ENCODE measurements around the gene LILRA2. TPM values are rescaled to one million over a fixed set of nuclear protein-coding genes. Genes with fewer than 3 reads are reported as not detected.

Gene LILRA2
- total and polyA plus RNA-seq, 2 of the 13 experiments (the other 11 are each of a cell fraction or from before 2014, with no cell fraction given) = 0.53 TPM; not detected in 1

GRCh38 chr19:54586397-54586796 lies 12.8 kb downstream of the LILRA2 start:
- CTCF ChIA-PET (ENCODE audit: low intra/inter-chr PET ratio, low total read pairs) = no interaction called here
- WGBS (ENCODE audit: low lambda C conversion rate) = 3% methylated on average over 5 of the region's 5 CpGs
- DNase-seq (ENCODE audit: low spot score) (no peak), ATAC-seq (no peak), FAIRE-seq (no peak)
- H2AFZ ChIP-seq (ENCODE audit: low read length) = no peak overlapping the region
- H3K4me3 ChIP-seq (replicated peaks in 1 of 3; ENCODE audit: insufficient read depth in 1 of 3, low read depth in 2 of 3, low read length in 3 of 3) = no peak overlapping the region
- H3K4me1 ChIP-seq (ENCODE audit: insufficient read depth, low read length) = no peaks in the 10 kb centered on the region
- no peak overlapping the region for H3K9ac ChIP-seq (ENCODE audit: insufficient read depth, low read depth, low read length)
- peaks cover 2 to 9% of the 10 kb centered on the region in 2 experiments; a peak in 3 of 5 replicates for H3K27me3 ChIP-seq (ENCODE audit: control insufficient read depth in 1 of 2, insufficient read depth in 2 of 2, low read length in 2 of 2)
- H3K27ac ChIP-seq (ENCODE audit: extremely low read length, insufficient read depth, low read length) = no peak overlapping the region
- TF ChIP-seq ZNF235 (CRISPR knock-in tag; IDR thresholded peaks at IDR 0.05; ENCODE audit: borderline replicate concordance) (no peak), ZNF337 (CRISPR knock-in tag; IDR thresholded peaks at IDR 0.05; ENCODE audit: borderline replicate concordance, low read depth) (no peak)
- no peaks in the 10 kb centered on the region for H3K9me3 ChIP-seq (ENCODE audit: low read length)
- intact Hi-C loops (cut with micrococcal nuclease; ENCODE audit: unreplicated experiment) (no loop called here), in situ Hi-C loops (cut with HindIII; ENCODE audit: extremely low pct_ligation_motif_present, low pct_unique_long_range_greater_than_20kb) (no loop called here)
- H3K4me2 ChIP-seq (ENCODE audit: low read depth, low read length) = no peak overlapping the region
- POLR2A ChIA-PET = no interaction called here
- BruUV-seq (replicated peaks) = no TSS peak
- no peaks in the 10 kb centered on the region for H4K20me1 ChIP-seq (ENCODE audit: insufficient read depth, low read length)
- H3K36me3 ChIP-seq (replicated peaks in 1 of 2; ENCODE audit: control insufficient read depth in 1 of 2, insufficient read depth in 2 of 2, low read length in 2 of 2) = no peaks in the 10 kb centered on the region
- no peaks in the 10 kb centered on the region for H3K79me2 ChIP-seq (ENCODE audit: insufficient read depth, low read length)

DNA sequence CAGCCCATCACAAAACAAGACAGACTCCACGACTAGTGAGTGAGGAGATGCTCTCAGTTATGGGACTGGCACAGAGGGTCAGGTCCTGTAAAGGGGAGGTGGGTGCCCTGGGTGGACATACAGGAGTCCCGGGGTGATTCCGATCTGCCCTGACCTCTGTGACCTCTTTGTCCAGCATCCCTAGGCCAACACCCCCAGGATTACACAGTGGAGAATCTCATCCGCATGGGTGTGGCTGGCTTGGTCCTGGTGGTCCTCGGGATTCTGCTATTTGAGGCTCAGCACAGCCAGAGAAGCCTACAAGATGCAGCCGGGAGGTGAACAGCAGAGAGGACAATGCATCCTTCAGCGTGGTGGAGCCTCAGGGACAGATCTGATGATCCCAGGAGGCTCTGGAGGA lies 13.4 kb downstream of the LILRA2 start:
- Histone ChIP-seq H3K27ac (ENCODE audit: extremely low read length, insufficient read depth, low read length) (no peak overlapping the region), H3K27me3 (ENCODE audit: control insufficient read depth in 1 of 2, insufficient read depth in 2 of 2, low read length in 2 of 2) (peaks cover 2 to 9% of the 10 kb centered on the region in 2 experiments; a peak in 3 of 5 replicates), H3K9ac (ENCODE audit: insufficient read depth, low read depth, low read length) (no peak overlapping the region), H3K4me3 (replicated peaks in 1 of 3; ENCODE audit: insufficient read depth in 1 of 3, low read depth in 2 of 3, low read length in 3 of 3) (no peak overlapping the region), H4K20me1 (ENCODE audit: insufficient read depth, low read length) (no peaks in the 10 kb centered on the region), H3K4me2 (ENCODE audit: low read depth, low read length) (no peak overlapping the region), H2AFZ (ENCODE audit: low read length) (no peak overlapping the region), H3K4me1 (ENCODE audit: insufficient read depth, low read length) (no peaks in the 10 kb centered on the region), H3K79me2 (ENCODE audit: insufficient read depth, low read length) (no peaks in the 10 kb centered on the region), H3K9me3 (ENCODE audit: low read length) (no peaks in the 10 kb centered on the region), H3K36me3 (replicated peaks in 1 of 2; ENCODE audit: control insufficient read depth in 1 of 2, insufficient read depth in 2 of 2, low read length in 2 of 2) (no peaks in the 10 kb centered on the region)
- DNase-seq (ENCODE audit: low spot score) = no peak
- ATAC-seq = no peak
- intact Hi-C loops (cut with micrococcal nuclease; ENCODE audit: unreplicated experiment) = no loop called here
- no TSS peak for BruUV-seq (replicated peaks)
- in situ Hi-C loops (cut with HindIII; ENCODE audit: extremely low pct_ligation_motif_present, low pct_unique_long_range_greater_than_20kb) = no loop called here
- POLR2A ChIA-PET = no interaction called here
- FAIRE-seq = no peak
- CTCF ChIA-PET (ENCODE audit: low intra/inter-chr PET ratio, low total read pairs) = no interaction called here
- WGBS (ENCODE audit: low lambda C conversion rate) = 0% methylated on average over 4 of the region's 7 CpGs
- TF ChIP-seq HOXA3 (CRISPR knock-in tag; IDR thresholded peaks at IDR 0.05) (no peak), FOXP4 (CRISPR knock-in tag; IDR thresholded peaks at IDR 0.05) (no peak), ZBED4 (CRISPR knock-in tag; IDR thresholded peaks at IDR 0.05; ENCODE audit: borderline replicate concordance) (no peak), MXD3 (CRISPR knock-in tag; IDR thresholded peaks at IDR 0.05) (no peak)
- TF ChIP-seq, protein P1, sequence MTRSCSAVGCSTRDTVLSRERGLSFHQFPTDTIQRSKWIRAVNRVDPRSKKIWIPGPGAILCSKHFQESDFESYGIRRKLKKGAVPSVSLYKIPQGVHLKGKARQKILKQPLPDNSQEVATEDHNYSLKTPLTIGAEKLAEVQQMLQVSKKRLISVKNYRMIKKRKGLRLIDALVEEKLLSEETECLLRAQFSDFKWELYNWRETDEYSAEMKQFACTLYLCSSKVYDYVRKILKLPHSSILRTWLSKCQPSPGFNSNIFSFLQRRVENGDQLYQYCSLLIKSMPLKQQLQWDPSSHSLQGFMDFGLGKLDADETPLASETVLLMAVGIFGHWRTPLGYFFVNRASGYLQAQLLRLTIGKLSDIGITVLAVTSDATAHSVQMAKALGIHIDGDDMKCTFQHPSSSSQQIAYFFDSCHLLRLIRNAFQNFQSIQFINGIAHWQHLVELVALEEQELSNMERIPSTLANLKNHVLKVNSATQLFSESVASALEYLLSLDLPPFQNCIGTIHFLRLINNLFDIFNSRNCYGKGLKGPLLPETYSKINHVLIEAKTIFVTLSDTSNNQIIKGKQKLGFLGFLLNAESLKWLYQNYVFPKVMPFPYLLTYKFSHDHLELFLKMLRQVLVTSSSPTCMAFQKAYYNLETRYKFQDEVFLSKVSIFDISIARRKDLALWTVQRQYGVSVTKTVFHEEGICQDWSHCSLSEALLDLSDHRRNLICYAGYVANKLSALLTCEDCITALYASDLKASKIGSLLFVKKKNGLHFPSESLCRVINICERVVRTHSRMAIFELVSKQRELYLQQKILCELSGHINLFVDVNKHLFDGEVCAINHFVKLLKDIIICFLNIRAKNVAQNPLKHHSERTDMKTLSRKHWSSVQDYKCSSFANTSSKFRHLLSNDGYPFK (CRISPR knock-in tag; IDR thresholded peaks at IDR 0.05; ENCODE audit: borderline replicate concordance) = no peak
